DND-41 (cell line): ENCODE measurements around the gene PNMA8A.

Source experiments
- ATAC-seq: fragments of 200-7000 bp; cut with Tn5 transposase; 3 replicates; pipeline ENCODE4 v1.9.1; 2021; ENCODE audit warnings: low read depth; ENCODE audit not compliant: insufficient read depth
- DNase-seq: peaks from one replicate; pipeline ENCODE4 v3.0.0-alpha.2; 2020
- H2AFZ ChIP-seq: 2 replicates; pipeline ENCODE4 v1.6.0; 2012; ENCODE audit warnings: low read depth, low read length
- H3K27ac ChIP-seq: 2 replicates; pipeline ENCODE4 v1.5.1; 2012; ENCODE audit warnings: low read length, inconsistent platforms
- H3K27me3 ChIP-seq: fragments of 200-600 bp; sonication (generic); 2 replicates; pipeline ENCODE4 v1.6.0; 2012; ENCODE audit warnings: low read length, mild to moderate bottlenecking, inconsistent platforms; ENCODE audit not compliant: insufficient read depth, poor library complexity
- H3K36me3 ChIP-seq: 2 replicates; pipeline ENCODE4 v1.5.1; 2012; ENCODE audit warnings: low read length, inconsistent platforms; ENCODE audit not compliant: insufficient read depth
- H3K4me1 ChIP-seq: 2 replicates; pipeline ENCODE4 v1.5.1; 2012; ENCODE audit warnings: mild to moderate bottlenecking, low read length; ENCODE audit not compliant: insufficient read depth
- H3K4me2 ChIP-seq: 2 replicates; pipeline ENCODE4 v1.6.0; 2012; ENCODE audit warnings: mild to moderate bottlenecking, moderate library complexity, low read length, inconsistent platforms; ENCODE audit not compliant: insufficient read depth
- H3K4me3 ChIP-seq, 2 experiments: fragments of 200-600 bp in 1 of 2; shearing (Covaris generic) in 1 of 2; 2 replicates each; pipeline ENCODE4 v1.5.1; 2012 to 2016; ENCODE audit warnings: inconsistent platforms in 2 of 2, low read length in 2 of 2, mild to moderate bottlenecking in 2 of 2, low read depth in 1 of 2, moderate library complexity in 1 of 2
- H3K79me2 ChIP-seq: 2 replicates; pipeline ENCODE4 v1.6.0; 2012; ENCODE audit warnings: low read length, inconsistent platforms; ENCODE audit not compliant: insufficient read depth
- H3K9ac ChIP-seq: 2 replicates; pipeline ENCODE4 v1.6.0; 2012; ENCODE audit warnings: low read depth, mild to moderate bottlenecking, inconsistent platforms, low read length, moderate library complexity
- H3K9me3 ChIP-seq: 2 replicates; pipeline ENCODE4 v1.5.1; 2012; ENCODE audit warnings: low read length, moderate library complexity, mild to moderate bottlenecking, inconsistent platforms; ENCODE audit not compliant: insufficient read depth, severe bottlenecking
- H4K20me1 ChIP-seq: 2 replicates; pipeline ENCODE4 v1.6.0; 2012; ENCODE audit warnings: low read length; ENCODE audit not compliant: insufficient read depth
- EZH2 ChIP-seq: IDR thresholded peaks from 3 replicates; pipeline ENCODE4 v1.6.1; 2012; ENCODE audit warnings: borderline replicate concordance, low read depth, mild to moderate bottlenecking, moderate library complexity, low read length, inconsistent platforms; ENCODE audit not compliant: severe bottlenecking
- TF ChIP-seq, protein P1 (sequence below): IDR thresholded peaks from 2 replicates; pipeline ENCODE4 v1.5.1; 2012; ENCODE audit warnings: borderline replicate concordance, low read length, moderate library complexity, mild to moderate bottlenecking; ENCODE audit not compliant: poor library complexity, severe bottlenecking; ENCODE audit errors: extremely low read depth

The PNMA8A gene

DNA sequence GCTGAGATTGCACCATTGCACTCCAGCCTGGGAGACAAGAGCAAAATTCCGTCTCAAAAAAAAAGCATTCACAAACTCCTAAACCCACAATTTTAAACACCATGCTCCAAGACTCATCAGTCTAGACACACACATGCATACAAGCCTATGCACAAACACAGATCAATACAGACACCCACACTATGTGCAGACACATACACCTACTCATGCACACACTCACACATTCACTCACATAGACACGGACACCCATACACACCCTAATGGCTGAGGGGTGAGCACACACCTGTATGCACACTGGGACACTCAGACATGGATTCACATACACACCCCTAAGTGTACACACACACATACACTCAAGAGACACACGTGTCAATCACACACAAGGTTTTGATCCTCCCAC is 15.0 kb upstream of the PNMA8A start:
- Histone ChIP-seq H2AFZ (no peak overlapping the region), H3K4me1 (no peaks in the 10 kb centered on the region), H3K27me3 (no peaks in the 10 kb centered on the region), H3K36me3 (no peaks in the 10 kb centered on the region), H3K4me2 (no peak overlapping the region), H4K20me1 (no peaks in the 10 kb centered on the region), H3K79me2 (no peaks in the 10 kb centered on the region), H3K9me3 (no peaks in the 10 kb centered on the region), H3K27ac (no peak overlapping the region), H3K4me3 (no peak overlapping the region), H3K9ac (no peak overlapping the region)
- ATAC-seq = no peak
- no peak for TF ChIP-seq EZH2
- TF ChIP-seq, protein P1, sequence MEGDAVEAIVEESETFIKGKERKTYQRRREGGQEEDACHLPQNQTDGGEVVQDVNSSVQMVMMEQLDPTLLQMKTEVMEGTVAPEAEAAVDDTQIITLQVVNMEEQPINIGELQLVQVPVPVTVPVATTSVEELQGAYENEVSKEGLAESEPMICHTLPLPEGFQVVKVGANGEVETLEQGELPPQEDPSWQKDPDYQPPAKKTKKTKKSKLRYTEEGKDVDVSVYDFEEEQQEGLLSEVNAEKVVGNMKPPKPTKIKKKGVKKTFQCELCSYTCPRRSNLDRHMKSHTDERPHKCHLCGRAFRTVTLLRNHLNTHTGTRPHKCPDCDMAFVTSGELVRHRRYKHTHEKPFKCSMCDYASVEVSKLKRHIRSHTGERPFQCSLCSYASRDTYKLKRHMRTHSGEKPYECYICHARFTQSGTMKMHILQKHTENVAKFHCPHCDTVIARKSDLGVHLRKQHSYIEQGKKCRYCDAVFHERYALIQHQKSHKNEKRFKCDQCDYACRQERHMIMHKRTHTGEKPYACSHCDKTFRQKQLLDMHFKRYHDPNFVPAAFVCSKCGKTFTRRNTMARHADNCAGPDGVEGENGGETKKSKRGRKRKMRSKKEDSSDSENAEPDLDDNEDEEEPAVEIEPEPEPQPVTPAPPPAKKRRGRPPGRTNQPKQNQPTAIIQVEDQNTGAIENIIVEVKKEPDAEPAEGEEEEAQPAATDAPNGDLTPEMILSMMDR = no peak
- no peak for DNase-seq

DNA sequence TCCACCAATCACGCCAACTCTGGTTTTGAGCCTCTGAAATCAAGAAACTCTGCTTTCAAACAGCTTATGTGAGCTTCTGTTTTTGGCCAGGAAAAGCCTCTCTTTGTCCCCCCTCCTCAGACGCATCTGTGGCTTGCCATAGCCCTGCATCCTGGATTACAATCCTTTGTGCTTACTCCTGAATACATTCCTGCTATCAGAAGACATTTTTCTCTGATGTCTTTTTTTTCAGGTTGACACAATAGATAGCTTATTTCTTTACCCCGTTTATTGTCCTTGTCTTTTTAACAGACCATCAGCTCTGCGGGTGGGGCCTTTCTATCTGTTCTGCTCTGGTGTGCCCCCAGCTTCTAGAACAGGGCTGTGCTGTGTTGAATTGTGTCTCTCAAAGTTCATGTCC is 13.3 kb upstream of the PNMA8A start:
- no peaks in the 10 kb centered on the region for H4K20me1 ChIP-seq
- TF ChIP-seq EZH2 = no peak
- TF ChIP-seq, protein P1 = no peak
- ATAC-seq = no peak
- H3K4me1 ChIP-seq = no peaks in the 10 kb centered on the region
- peaks cover 5% of the 10 kb centered on the region for H3K27me3 ChIP-seq
- no peak overlapping the region for H3K27ac ChIP-seq
- no peak overlapping the region for H2AFZ ChIP-seq
- no peaks in the 10 kb centered on the region for H3K79me2 ChIP-seq
- DNase-seq = no peak
- no peak overlapping the region for H3K9ac ChIP-seq
- no peaks in the 10 kb centered on the region for H3K36me3 ChIP-seq
- H3K9me3 ChIP-seq = no peaks in the 10 kb centered on the region
- no peak overlapping the region for H3K4me3 ChIP-seq
- no peak overlapping the region for H3K4me2 ChIP-seq

DNA sequence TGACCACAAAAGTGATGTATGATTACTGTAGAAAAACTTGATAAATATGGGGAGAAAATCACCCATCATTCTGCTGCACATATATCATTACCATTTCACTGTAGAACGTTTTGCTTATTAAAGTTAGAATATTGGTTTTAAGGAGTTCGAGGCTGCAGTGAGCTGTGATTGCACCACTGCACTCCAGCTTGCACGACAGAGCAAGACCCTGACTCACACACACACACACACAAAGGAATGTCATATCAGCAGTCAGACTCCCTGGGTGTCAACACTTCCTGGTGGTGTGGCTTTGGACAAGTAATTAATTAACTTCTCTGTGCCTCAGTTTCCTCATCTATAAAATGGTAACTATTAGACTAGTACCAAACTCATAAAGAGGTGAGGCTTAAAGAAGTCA is 11.3 kb upstream of the PNMA8A start:
- ATAC-seq (no peak), DNase-seq (no peak)
- Histone ChIP-seq H3K4me3 (no peak overlapping the region), H3K9ac (no peak overlapping the region), H3K9me3 (no peaks in the 10 kb centered on the region), H3K79me2 (no peaks in the 10 kb centered on the region), H2AFZ (no peak overlapping the region), H3K4me1 (no peaks in the 10 kb centered on the region), H3K36me3 (no peaks in the 10 kb centered on the region), H3K4me2 (no peak overlapping the region), H4K20me1 (no peaks in the 10 kb centered on the region), H3K27ac (no peak overlapping the region), H3K27me3 (peaks cover 5% of the 10 kb centered on the region)
- TF ChIP-seq EZH2 = no peak
- TF ChIP-seq, protein P1 = no peak

DNA sequence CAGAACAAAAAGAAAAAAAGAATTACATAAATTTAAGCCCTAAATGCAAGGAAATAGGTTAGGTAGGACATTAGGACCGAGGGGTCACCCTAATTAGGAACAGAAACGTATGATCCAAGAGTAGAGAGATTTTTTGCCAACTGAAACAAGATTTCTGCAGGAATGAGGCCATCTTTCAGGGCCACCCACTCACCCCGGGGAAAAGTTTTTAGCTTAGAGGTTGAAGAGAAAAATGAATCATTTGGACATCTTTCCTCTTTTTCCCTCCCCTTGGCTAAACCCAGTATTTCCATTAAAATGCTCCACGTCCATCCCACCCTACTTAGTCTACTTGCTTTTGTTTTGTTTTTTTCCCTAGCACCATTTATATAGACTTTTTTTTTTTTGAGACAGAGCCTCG is 10.6 kb upstream of the PNMA8A start:
- Histone ChIP-seq H3K27me3 (peaks cover 5% of the 10 kb centered on the region), H3K4me2 (no peak overlapping the region), H2AFZ (no peak overlapping the region), H3K4me3 (no peak overlapping the region), H4K20me1 (no peaks in the 10 kb centered on the region), H3K9ac (no peak overlapping the region), H3K79me2 (no peaks in the 10 kb centered on the region), H3K36me3 (no peaks in the 10 kb centered on the region), H3K27ac (no peak overlapping the region), H3K4me1 (no peaks in the 10 kb centered on the region), H3K9me3 (no peaks in the 10 kb centered on the region)
- no peak for ATAC-seq
- TF ChIP-seq EZH2 = no peak
- TF ChIP-seq, protein P1 = no peak
- no peak for DNase-seq
